Medulla oblongata (tissue), 1 donor: ENCODE measurements around the gene ST6GALNAC5.

ENCODE experiments used
- DNase-seq: peaks from one replicate; pipeline ENCODE4 v3.0.0-alpha.2; 2015; ENCODE audit errors: extremely low spot score

Gene ST6GALNAC5

DNA sequence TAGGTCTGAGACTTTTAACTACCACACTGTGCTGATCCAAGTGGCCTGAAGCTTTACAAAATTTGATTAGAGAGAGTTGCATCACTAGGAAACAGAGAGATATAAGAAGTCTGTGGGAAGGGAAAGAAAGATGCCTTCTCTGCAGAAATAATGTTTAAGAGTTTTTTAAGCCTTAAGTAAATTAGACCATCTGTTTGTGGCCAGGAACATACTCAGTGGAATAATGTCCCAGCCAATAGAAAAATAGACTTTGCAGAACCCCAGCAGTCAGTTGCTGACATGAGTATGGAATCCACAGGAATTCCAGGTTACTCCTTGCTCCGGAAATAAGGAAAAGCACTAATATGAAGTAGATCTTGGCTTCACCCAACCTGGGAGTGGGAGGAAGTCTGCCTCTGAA is 144.8 kb downstream of the ST6GALNAC5 start:
- DNase-seq: no peak

GRCh38 chr1:77014073-77014788 is 147.0 kb downstream of the ST6GALNAC5 start:
- no peak for DNase-seq

DNA sequence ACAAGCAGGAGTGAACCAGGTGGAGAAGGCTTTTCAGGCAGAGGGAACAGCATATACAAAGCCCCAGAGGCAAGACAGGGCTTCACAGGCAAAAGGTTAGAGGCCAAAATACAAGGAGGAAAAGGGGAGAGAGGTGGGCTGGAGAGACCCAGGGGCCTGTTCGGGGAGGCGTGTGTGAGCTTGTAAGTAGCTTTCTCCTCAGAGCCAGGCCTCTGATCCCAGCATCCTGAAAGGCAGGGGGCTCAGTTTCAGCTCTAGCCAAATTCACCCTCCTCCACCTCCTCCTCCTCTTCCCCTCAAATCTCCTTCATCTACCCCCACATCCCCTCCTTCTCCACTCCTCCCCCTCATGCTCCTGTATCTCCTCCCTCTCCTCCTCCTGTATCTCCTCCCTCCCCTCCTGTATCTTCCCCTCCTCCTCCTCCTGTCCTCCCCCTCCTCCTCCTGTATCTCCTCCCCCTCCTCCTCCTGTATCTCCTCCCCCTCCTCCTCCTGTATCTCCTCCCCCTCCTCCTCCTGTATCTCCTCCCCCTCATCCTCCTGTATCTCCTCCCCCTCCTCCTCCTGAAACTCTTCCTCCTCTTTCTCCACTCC is 148.6 kb downstream of the ST6GALNAC5 start:
- no peak for DNase-seq

DNA sequence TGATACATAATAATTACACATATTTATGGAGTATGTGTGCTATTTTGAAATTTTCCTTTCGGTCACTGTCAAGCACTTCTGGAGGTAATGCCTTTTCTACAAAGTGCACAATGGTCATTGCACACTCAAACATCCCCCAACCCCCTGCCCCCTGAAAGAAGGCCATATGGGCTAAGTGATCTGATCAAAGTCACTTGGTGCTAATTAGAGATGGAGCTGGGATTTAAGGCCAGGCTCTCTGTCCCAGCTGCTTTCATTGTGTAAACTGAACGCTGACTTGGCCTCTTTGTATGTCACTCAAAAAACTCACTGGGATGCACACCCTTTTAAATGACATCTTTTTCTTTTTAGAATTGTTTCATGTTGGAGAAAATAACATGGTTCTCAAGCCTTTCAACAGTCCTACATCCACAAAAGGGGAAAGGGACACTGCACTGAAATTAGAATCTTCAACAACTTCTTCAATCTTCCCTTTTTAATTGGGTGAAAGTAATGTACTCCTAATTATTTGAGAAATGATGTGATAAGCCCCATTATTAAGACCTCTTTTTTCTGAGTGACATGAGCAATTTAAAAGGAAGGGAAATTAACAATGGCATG is 149.2 kb downstream of the ST6GALNAC5 start:
- no peak for DNase-seq

GRCh38 chr1:77018311-77018710 is 151.0 kb downstream of the ST6GALNAC5 start:
- DNase-seq: no peak

- DNase-seq: no peak
Observed at GRCh38 chr1:77018761-77019160, 151.5 kb downstream of the ST6GALNAC5 start.

GRCh38 chr1:77021732-77022131 is 154.5 kb downstream of the ST6GALNAC5 start:
- no peak for DNase-seq

DNA sequence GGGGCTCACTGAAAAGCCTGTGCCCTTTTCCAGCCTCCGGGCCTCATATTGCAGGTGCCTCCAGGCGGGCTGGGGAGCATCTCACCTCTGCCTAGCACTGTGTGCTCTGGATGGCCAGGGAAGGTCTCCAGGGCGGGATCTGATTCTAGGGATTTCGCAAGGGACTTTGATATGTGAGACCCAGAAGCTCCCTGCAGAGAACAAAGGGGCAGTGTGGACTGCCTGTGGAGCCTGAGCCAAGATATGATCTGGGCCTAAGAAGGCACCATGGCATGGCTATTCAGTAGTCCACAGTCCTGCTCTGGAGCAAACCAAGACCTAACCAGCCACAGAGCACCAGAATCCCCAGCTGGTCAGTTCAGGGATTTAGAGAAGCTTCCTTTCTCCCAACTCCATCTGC is 157.2 kb downstream of the ST6GALNAC5 start:
- no peak for DNase-seq

DNA sequence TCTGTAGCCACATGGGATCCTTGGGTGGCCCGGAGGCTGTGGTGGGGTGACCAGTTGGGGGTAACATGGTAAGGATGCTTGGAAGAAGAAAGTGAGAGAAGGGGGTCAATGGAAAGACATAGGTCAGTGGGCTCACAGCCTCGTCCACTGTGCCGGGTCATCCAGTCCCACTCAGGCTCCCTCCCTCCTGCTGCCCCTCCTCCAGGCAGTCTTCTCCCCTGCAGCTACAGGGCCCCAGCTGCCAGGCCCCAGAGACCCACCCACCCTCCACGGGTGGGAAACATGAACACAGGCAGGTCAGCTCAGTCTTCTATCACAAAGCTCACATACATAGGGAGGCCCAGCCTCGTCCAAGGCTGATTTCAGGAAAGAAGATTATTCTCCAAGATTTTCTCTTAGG is 158.3 kb downstream of the ST6GALNAC5 start:
- DNase-seq: no peak

DNA sequence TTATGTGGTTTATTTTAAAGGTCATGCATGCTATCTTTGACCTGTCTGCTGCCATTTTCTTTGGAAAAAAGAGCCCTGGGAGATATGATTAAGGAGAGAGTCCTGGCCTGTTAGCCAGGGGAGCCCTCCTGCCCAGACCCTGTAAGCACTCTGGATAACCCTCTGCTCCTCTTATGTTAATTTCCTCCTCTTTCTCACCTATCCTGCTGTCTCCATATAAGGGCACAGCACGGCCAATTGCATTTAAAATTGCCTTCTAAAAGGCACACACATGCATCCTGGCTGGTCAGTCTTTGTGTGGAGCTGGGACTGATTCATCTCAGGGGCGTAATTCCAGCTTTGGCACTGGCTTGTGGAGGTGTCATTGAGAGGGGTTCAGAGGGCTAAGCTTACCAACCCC is 158.9 kb downstream of the ST6GALNAC5 start:
- DNase-seq: no peak

DNA sequence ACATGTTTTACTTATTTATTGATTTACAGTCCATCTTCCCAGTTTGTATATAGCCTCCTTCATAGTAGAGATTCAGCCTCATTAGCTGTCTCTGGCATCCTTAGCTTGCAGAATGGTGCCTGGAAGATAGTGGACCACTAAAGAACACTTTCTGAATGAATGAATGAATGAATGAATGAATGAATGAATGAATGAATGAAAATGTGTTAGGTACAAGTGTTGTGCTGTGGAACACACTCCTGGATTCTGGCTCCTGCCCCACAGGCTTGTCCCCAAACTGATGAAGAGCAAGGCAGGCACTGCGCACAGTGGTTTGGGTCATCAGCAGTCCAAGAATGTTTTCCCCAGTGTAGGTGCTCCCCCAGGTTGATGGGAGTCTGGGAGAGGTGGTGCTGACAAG is 159.4 kb downstream of the ST6GALNAC5 start:
- no peak for DNase-seq

- no peak for DNase-seq
Observed at GRCh38 chr1:77027847-77028246, 160.6 kb downstream of the ST6GALNAC5 start.

DNA sequence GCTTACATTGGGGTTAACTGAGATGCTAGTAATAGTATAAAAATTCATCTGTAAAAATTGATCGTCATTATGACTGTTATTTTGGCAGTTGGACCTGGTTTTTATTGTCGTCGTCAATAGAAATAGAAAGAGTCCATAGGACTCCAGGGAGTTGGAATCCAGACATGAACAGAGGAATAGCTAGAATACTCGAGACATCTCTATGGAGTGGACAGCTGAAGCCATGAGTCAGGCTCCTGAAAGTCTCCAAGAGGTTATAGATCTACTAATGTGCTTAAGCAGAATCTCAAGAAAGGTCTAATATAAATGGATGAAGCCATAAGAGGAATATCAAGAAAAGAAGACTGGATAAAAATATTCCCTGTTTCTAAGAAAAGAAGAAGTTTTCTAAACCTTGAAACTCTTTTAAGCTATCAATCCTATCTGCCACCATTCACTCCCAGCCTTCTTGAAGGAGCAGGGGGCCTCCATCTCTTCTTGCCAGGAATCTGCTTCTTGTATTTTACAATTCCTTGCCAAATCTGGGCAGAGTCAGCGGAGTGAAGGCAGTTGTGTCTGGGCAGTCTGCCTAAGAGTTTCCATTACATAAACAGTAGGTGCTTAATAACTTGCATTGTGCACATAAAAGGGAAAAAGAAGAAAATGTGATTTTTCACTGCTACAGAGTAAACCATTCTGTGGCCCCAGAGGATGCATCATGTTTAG is 163.3 kb downstream of the ST6GALNAC5 start:
- DNase-seq: no peak

GRCh38 chr1:77031106-77031662 is 163.9 kb downstream of the ST6GALNAC5 start:
- DNase-seq: no peak

DNA sequence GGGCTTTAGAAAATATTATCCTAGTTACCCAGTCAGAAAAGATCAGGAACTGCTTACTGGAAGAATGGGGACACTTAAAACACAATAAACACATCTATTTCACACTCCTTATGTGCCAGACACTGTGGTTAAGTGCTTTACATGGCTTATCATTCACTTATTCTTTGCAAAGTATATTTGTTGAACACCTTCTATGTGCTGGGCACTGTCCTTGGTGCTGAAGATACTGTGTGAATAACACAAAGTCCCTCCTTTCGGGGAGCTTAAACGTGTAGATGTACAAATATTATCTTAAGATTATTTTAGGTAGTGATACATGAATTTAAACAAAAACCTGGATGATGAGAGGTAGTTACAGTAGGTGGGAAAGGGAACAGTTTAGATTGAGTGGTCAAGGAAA is 169.3 kb downstream of the ST6GALNAC5 start:
- no peak for DNase-seq

DNA sequence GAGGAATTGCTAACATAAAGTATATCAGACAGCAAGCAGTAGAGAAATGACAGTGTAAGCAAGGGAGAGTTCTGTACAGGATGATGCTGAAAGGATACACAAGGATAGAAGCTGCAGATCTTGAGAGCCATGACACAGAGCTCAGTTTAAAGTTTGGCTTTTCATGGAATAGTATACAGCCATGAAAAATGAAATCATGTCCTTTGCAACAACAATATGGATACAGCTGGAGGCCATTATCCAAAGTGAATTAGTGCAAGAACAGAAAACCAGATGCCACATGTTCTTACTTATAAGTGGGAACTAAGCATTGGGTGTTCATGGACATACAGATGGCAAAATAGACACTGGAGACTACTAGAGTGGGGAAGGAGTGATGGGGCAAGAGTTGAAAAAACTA is 169.8 kb downstream of the ST6GALNAC5 start:
- no peak for DNase-seq

DNA sequence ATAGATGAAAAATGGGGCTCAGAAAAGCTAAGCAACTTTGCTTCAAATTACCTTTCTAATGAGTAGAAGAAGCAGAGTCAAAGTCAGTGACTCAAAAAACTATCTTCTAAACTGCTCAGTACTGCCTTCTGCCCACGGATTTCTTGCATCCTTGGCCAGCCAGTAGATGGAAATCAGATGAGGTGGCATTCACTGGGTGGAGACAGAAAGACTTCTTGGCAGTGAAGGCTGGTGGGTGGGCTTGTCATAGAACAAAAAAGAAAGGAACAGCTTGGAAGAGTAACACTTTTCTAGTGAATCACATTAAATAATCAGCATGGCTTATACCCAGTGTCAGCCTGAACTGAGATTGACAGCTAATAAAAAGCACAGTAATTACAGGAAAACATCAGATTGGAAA is 170.7 kb downstream of the ST6GALNAC5 start:
- DNase-seq: no peak

- no peak for DNase-seq
Observed at GRCh38 chr1:77039111-77039510, 171.8 kb downstream of the ST6GALNAC5 start.

DNA sequence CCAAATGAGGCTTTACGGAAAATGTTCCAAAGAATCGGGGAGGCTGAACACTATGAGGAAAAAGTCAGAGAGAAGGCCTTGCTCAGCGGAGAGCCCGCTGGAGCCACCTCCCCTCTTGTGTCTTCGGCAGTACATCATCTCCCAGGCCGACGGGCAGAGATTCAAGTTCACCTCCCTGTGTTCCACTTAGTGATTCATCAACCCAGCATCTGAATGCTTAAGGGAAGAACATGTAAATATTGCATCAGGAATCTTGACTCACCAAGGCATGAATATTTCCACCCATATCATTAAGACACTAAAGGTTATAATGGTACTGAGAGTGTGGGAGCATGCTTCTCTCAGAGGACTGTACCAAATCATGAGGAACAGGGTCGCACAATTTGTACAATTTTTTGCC is 172.5 kb downstream of the ST6GALNAC5 start:
- peak; percentile 7 for DNase-seq

- no peak for DNase-seq
Observed at GRCh38 chr1:77040826-77041225, 173.5 kb downstream of the ST6GALNAC5 start.

DNA sequence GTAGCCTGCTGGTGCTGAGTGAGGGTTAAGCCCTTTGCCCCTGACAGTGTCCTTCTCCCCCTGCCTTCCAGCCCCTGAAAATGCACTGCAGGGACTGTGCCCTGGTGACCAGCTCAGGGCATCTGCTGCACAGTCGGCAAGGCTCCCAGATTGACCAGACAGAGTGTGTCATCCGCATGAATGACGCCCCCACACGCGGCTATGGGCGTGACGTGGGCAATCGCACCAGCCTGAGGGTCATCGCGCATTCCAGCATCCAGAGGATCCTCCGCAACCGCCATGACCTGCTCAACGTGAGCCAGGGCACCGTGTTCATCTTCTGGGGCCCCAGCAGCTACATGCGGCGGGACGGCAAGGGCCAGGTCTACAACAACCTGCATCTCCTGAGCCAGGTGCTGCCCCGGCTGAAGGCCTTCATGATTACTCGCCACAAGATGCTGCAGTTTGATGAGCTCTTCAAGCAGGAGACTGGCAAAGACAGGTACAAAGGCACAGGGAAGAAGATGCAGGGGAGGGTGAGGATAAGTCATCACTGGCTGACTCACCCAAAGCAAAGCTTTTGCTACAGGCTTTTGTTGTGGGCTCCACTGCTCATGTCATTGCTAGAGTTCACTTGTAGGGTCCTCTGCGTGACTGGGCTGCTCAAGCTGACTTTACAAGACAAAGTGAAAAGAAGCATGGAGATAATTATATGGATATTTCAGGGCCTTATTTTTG is 177.0 kb downstream of the ST6GALNAC5 start:
- no peak for DNase-seq

DNA sequence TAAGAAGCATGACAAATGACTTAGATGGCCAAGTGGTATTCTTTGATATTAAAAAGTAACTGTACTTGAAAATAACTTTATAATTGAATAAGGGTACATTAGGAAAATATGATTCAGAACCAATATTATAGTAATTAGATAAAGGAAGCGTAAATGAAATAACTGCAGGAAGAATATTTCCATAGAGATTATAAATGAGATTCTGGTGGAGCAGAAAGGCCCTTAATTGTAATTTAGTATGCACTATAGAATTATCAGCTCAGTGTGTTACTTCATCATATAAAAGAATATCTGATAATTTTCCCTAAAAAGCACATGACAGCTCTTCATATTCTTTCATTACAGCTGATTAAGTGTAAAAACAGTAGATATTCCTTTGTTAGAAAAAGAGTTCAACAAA is 180.3 kb downstream of the ST6GALNAC5 start:
- no peak for DNase-seq
